Esophagus squamous epithelium (tissue), 5 donors: ENCODE data around the gene CPTP. TPM values are rescaled to one million over a fixed set of nuclear protein-coding genes. Genes with fewer than 3 reads are reported as not detected.
A peak's percentile ranks its signal among the peaks of the same experiment; 100 is the strongest.

ENCODE experiments used
- DNase-seq: peaks from one replicate; lab custom pipeline; 2025; lab: John Stamatoyannopoulos, UW
- H3K27ac ChIP-seq, 4 donors: fragments of 200-600 bp; sonication (generic); one replicate each; pipeline ENCODE4 v1.5.1; 2016 to 2019; ENCODE audit warnings: mild to moderate bottlenecking in 1 of 4
- H3K27me3 ChIP-seq, 4 donors: fragments of 200-600 bp; sonication (generic); 1 replicate in 3 of 4; 2 replicates in 1 of 4; pipeline versions ENCODE4 v1.5.1 to v1.6.0; 2017 to 2021; ENCODE audit warnings: antibody characterized with exemption in 1 of 4
- H3K36me3 ChIP-seq, 3 donors: fragments of 200-600 bp; sonication (generic); one replicate each; pipeline ENCODE4 v1.5.1; 2016 to 2019
- H3K4me1 ChIP-seq, 3 donors: fragments of 200-600 bp; sonication (generic); one replicate each; pipeline ENCODE4 v1.5.1; 2017 to 2019
- H3K4me3 ChIP-seq, 4 donors: fragments of 200-600 bp; sonication (generic); 1 replicate in 3 of 4; 2 replicates in 1 of 4; pipeline ENCODE4 v1.5.1; 2016 to 2019; ENCODE audit warnings: mild to moderate bottlenecking in 2 of 4, moderate library complexity in 1 of 4
- H3K9me3 ChIP-seq, 3 donors: fragments of 200-600 bp; sonication (generic); one replicate each; pipeline ENCODE4 v1.5.1; 2016 to 2019
- POLR2A ChIP-seq, 4 donors: fragments of 450-650 bp; IDR thresholded peaks; one replicate each; pipeline ENCODE4 v1.6.1; 2017; ENCODE audit warnings: antibody characterized with exemption in 4 of 4, mild to moderate bottlenecking in 4 of 4, moderate library complexity in 3 of 4
- WGBS, 2 donors: methylation state at CpG; one replicate each; pipeline ENCODE4 v1.1.5; 2018; 5-methylcytosine and 5-hydroxymethylcytosine counted together
- intact Hi-C: fragments of 100-400 bp; cut with DNase I; formaldehyde crosslinking; loops from one replicate; pipeline ENCODE4 v1.15.0; 2022
- total RNA-seq, 4 donors: library from RNA; depleted of rRNA; stranded (reverse); fragments of >200 nt; gene quantifications; one replicate each; pipeline ENCODE4 v1.1.0, GENCODE V29; 2016
- TF ChIP-seq, protein P1 (sequence below), 6 experiments: fragments of 450-650 bp in 4 of 6; fragments of 200-600 bp in 2 of 6; sonication (generic) in 2 of 6; IDR thresholded peaks; one replicate each; pipeline ENCODE4 v1.5.1; 2016 to 2019; ENCODE audit warnings: antibody characterized with exemption in 6 of 6, mild to moderate bottlenecking in 4 of 6, moderate library complexity in 4 of 6
- donor health status: DM: yes; HTN: yes; CAD: no.

Gene CPTP
- total RNA-seq, 4 donors from 2014 or later = 27.7 to 75.2 (median 33.4) TPM

DNA sequence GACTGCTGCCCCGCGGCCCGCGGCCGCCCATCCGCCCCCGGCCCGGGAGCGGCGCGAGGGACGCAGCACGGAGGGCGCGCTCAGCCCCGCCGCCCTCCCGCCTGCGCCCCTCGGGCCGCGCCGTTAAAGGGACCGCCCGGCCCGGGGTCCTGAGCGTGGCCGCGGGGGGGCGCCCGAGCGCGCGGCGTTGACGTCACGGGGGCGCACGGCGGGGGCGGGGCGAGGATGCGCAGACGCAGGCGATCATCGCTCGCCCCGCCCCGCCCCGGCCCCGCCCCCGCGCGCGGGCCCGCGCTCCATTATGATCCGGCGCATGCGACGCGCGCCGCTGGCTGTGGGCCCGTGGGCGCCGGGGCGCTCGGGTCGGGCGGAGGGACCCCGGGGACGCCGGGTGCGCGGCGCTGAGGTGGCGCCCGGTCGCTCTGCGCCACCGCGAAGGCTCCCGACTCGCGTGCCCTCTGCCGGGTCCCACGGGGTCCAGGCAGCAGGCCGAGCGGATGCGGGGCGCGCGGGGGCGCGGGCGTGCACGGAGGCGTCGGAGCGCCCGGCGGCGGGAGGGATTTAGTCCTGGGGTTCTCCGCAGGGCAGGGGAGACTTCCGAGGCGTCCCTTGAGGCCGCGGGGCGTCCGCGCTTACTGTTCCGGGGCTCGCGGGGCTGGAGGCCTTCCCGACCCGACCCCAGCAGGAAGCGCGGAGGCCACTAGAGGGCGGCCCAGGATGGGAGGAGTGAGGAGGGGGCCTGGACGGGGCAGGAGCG is 24.8 kb downstream of the CPTP start, which contains the start of gene DVL1:
Gene DVL1 (minus strand): TSS at position 163 of the 757 bp plus-strand sequence. CDS start 353 bp downstream, outside the sequence.
- H3K27me3 ChIP-seq = peaks cover 0 to 26% (median 6%) of the 10 kb centered on the region in 4 donors
- no peaks in the 10 kb centered on the region for H3K9me3 ChIP-seq
- peaks cover 0 to 21% (median 0%) of the 10 kb centered on the region in 3 donors for H3K36me3 ChIP-seq
- peak within 1 kb of the TSS; percentile 92 to 95 (median 94) for H3K27ac ChIP-seq
- WGBS, 2 donors = 0% methylated on average over 12 of the region's 122 CpGs; no CpG with 5 or more reads in 1 of the 2 donors
- TF ChIP-seq, protein P1, sequence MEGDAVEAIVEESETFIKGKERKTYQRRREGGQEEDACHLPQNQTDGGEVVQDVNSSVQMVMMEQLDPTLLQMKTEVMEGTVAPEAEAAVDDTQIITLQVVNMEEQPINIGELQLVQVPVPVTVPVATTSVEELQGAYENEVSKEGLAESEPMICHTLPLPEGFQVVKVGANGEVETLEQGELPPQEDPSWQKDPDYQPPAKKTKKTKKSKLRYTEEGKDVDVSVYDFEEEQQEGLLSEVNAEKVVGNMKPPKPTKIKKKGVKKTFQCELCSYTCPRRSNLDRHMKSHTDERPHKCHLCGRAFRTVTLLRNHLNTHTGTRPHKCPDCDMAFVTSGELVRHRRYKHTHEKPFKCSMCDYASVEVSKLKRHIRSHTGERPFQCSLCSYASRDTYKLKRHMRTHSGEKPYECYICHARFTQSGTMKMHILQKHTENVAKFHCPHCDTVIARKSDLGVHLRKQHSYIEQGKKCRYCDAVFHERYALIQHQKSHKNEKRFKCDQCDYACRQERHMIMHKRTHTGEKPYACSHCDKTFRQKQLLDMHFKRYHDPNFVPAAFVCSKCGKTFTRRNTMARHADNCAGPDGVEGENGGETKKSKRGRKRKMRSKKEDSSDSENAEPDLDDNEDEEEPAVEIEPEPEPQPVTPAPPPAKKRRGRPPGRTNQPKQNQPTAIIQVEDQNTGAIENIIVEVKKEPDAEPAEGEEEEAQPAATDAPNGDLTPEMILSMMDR (IDR thresholded peaks at IDR 0.05) = peak in 5 of 6 experiments; percentile 39 to 67 (median 53)
- TF ChIP-seq POLR2A (IDR thresholded peaks at IDR 0.05) = peak in 2 of 4 donors; percentile 20 to 53
- DNase-seq = no peak
- intact Hi-C loops = no loop called here
- H3K4me3 ChIP-seq = peak within 1 kb of the TSS; percentile 62 to 96 (median 86)
- H3K4me1 ChIP-seq = peaks cover 63 to 74% (median 63%) of the 10 kb centered on the region in 3 donors

DNA sequence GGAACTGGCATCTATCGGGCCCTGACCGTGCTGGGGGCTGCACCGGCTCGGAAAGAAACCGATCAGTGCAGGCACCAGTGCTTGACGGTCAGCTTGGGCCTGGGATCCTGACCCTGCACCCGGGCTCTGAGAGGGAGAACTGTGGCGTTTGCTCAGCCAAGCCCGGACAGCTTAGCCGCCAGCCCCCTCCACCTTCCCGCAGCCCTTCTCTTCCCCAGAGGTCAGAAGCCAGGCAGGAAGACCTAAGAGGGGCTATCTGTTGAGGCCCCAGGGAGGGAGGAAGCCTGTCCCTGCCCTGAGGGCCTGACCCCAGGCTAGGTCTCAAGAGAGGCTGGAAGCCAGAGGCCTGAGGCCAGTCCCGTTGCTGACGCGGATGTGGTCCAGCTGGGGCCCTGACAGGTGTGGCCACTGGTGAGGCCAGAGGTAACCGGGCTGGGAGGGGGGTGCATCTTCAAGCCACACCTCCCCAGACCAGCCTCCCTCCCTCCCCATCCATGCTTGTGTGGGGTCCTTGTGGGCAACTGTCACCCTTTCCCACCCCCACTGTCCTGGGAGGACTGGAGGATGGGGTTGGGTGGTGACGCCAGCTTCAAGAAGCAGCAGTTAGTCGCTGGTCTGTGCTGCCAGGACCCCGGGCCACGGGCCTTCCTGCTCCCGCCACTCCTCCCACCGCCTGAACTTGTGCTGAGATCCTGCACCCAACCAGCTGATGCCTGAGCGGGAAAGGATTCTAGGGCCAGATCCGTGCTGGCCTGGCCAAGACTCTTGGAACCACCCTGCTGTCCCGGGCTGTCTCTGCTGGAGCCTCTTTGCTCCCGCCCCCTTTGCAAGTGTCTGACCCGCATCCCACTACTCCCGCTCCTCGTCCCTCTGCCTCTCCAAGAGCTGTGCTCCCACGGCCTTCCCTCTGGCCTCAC is 27.2 kb downstream of the CPTP start:
- intact Hi-C loops = no loop called here
- TF ChIP-seq, protein P1 (IDR thresholded peaks at IDR 0.05) = no peak
- TF ChIP-seq POLR2A (IDR thresholded peaks at IDR 0.05) = no peak
- peak overlapping the region in 3 of 4 donors; percentile 41 to 76 (median 53) for H3K27ac ChIP-seq
- H3K27me3 ChIP-seq = peaks cover 0 to 49% (median 12%) of the 10 kb centered on the region in 4 donors
- peak overlapping the region in 2 of 4 donors; percentile 22 to 32 for H3K4me3 ChIP-seq
- peaks cover 50 to 74% (median 62%) of the 10 kb centered on the region in 3 donors for H3K4me1 ChIP-seq
- H3K36me3 ChIP-seq = peaks cover 0 to 23% (median 0%) of the 10 kb centered on the region in 3 donors
- H3K9me3 ChIP-seq = no peaks in the 10 kb centered on the region
- DNase-seq = no peak
- WGBS, 2 donors = 33 to 57% methylated on average over 9 to 19 of the region's 29 CpGs

DNA sequence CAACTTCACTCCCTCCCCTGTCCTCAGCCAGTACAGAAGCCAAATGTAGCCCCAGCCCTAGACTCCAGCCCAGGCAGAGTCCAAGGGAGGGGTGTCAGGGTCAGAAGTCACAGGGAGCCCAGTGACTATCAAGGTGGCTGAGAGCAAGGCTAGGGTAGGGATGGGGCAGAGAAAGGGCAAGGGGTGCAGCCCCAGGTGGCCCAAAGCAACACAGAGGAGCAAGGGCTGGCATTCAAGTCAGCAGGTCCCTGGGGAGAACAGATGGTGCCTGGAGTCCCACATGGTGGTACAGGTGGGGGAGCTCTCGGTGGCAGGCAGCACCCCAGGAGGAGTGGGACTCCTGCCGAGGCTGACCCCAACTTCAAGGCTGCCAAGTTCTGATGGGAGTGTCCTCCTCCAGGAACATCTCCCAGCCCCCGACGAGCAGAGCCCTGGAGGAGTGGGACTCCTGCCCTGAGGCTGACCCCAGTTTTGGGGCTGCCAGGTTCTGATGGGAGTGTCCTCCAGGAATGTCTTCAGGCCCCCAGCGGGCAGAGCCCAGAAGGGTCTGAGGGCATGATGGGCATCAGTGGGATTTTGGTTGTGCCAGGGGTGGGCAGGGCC is 28.3 kb downstream of the CPTP start:
- TF ChIP-seq POLR2A (IDR thresholded peaks at IDR 0.05) = no peak
- TF ChIP-seq, protein P1 (IDR thresholded peaks at IDR 0.05) = no peak
- peaks cover 0 to 23% (median 0%) of the 10 kb centered on the region in 3 donors for H3K36me3 ChIP-seq
- peaks cover 39 to 74% (median 56%) of the 10 kb centered on the region in 3 donors for H3K4me1 ChIP-seq
- H3K4me3 ChIP-seq = no peak overlapping the region
- H3K27me3 ChIP-seq = peaks cover 0 to 61% (median 12%) of the 10 kb centered on the region in 4 donors
- 0% methylated on average over 1 of the region's 5 CpGs; no CpG with 5 or more reads in 1 of the 2 donors for WGBS, 2 donors
- peak overlapping the region in 1 of 4 donors; percentile 76 for H3K27ac ChIP-seq
- H3K9me3 ChIP-seq = no peaks in the 10 kb centered on the region
- intact Hi-C loops = no loop called here
- no peak for DNase-seq

DNA sequence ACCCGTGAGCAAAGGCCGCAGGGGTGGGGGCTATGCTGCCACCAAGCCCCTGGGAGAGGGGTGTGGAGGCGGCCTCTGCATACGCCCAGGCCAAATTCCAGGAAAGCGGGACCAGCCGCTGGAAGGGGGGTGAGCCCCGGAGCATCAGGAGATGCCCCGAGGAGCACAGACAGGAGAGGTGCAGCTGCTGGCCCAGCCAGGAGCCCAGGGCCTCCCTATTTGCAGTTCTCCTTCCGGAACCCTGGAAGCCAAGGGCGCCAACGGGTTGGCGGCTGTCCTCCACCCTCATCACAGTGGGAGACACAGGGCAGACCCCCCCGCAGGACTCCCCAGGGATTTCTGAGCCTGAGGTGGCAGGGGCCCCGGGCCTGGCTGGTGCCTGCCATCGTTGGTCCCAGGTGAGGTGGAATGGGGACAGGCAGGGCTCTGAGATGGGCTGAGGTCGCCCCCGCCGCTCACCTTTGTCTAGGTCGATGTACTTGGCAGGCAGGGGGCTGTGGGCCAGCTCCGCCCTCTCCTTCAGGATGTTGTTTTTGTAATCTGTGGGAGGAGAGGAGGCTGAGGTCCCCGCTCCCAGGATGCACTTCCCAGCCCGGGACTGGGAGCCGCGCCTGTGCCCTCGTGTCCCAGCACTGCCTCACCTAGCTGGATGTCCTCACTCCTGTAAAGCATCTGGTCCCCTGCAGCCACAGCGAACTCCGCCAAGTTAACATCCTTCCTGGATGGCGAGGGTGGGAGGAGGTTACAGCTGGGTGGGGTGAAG is 29.0 kb downstream of the CPTP start:
- Histone ChIP-seq H3K27me3 (peaks cover 0 to 67% (median 12%) of the 10 kb centered on the region in 4 donors), H3K27ac (no peak overlapping the region), H3K4me3 (peak overlapping the region in 1 of 4 donors; percentile 61), H3K4me1 (peaks cover 38 to 74% (median 56%) of the 10 kb centered on the region in 3 donors), H3K36me3 (peaks cover 0 to 23% (median 0%) of the 10 kb centered on the region in 3 donors), H3K9me3 (no peaks in the 10 kb centered on the region)
- no peak for DNase-seq
- intact Hi-C loops = no loop called here
- TF ChIP-seq POLR2A (IDR thresholded peaks at IDR 0.05) = no peak
- TF ChIP-seq, protein P1 (IDR thresholded peaks at IDR 0.05) = no peak
- WGBS, 2 donors = 20% methylated on average over 9 of the region's 28 CpGs; no CpG with 5 or more reads in 1 of the 2 donors
